Measurements from ENCODE around the gene PSG7. TPM values are rescaled to one million over a fixed set of nuclear protein-coding genes. Genes with fewer than 3 reads are reported as not detected.
"Not testable (repeated sequence)": the region's sequence is repeated elsewhere in the genome, so short reads cannot be mapped to it uniquely, and the experiment has no call there.

The PSG7 gene
- total and polyA plus RNA-seq, 2 experiments from 2014 or later, result not detected

DNA sequence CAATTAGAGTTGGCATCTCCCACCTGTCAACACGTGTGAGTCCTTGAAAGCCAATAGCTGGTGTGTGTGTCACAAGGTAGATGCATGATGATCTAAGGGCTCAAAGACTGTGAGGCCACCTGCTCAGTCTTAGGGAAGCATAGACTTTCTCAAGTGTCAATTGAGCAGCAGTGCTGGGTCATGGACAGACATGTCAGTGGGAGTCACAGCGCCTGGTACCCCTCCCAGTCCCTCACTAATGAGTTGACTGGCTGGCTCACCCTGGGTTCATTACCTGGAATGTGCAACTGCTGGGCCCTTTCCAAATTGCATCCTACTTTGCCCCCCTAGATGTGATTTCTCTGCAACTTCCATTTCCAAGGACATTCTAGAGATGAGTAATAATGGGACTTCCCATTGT lies 10.2 kb downstream of the PSG7 start:
- H3K9me3 ChIP-seq (ENCODE audit: low read depth), result no peaks in the 10 kb centered on the region
- H3K4me1 ChIP-seq (ENCODE audit: low read depth), result no peaks in the 10 kb centered on the region
- no peaks in the 10 kb centered on the region for H3K36me3 ChIP-seq
- H3K27me3 ChIP-seq, result no peaks in the 10 kb centered on the region
- no peak overlapping the region for H3K4me3 ChIP-seq
- no peak overlapping the region for H3K27ac ChIP-seq
- no peak for DNase-seq (ENCODE audit: low read depth in 1 of 2, low spot score in 1 of 2)
- TF ChIP-seq CTCF (IDR thresholded peaks at IDR 0.05; ENCODE audit: low read depth, low read length), result no peak

- H3K4me1 ChIP-seq (ENCODE audit: low read depth); H3K36me3 ChIP-seq; H3K27me3 ChIP-seq; H3K9me3 ChIP-seq (ENCODE audit: low read depth); H3K4me3 ChIP-seq; H3K27ac ChIP-seq: not testable (repeated sequence)
- peak; percentile 63 for TF ChIP-seq CTCF (IDR thresholded peaks at IDR 0.05; ENCODE audit: low read depth, low read length)
- peak in 1 of 2 donors; percentile 57 for DNase-seq (ENCODE audit: low read depth in 1 of 2, low spot score in 1 of 2)
These were observed 13.9 kb downstream of the PSG7 start for GRCh38 chr19:42923106-42923505.

GRCh38 chr19:42920971-42921370 lies 16.0 kb downstream of the PSG7 start:
- H3K9me3 ChIP-seq (ENCODE audit: low read depth); H3K27me3 ChIP-seq: not testable (repeated sequence)

GRCh38 chr19:42919757-42920079 lies 17.3 kb downstream of the PSG7 start:
- Histone ChIP-seq H3K4me3 (no peak overlapping the region), H3K27me3 (no peaks in the 10 kb centered on the region), H3K4me1 (ENCODE audit: low read depth) (no peaks in the 10 kb centered on the region), H3K9me3 (ENCODE audit: low read depth) (no peaks in the 10 kb centered on the region), H3K36me3 (no peaks in the 10 kb centered on the region), H3K27ac (no peak overlapping the region)
- DNase-seq (ENCODE audit: low read depth in 1 of 2, low spot score in 1 of 2), result no peak
- no peak for TF ChIP-seq CTCF (IDR thresholded peaks at IDR 0.05; ENCODE audit: low read depth, low read length)

More at GRCh38 chr19:42920971-42921370, 16.0 kb downstream of the PSG7 start:
- not testable (repeated sequence) for H3K4me3 ChIP-seq; DNase-seq (ENCODE audit: low read depth in 1 of 2, low spot score in 1 of 2); H3K36me3 ChIP-seq; H3K4me1 ChIP-seq (ENCODE audit: low read depth); H3K27ac ChIP-seq

GRCh38 chr19:42919070-42919756 lies 17.8 kb downstream of the PSG7 start:
- H3K27me3 ChIP-seq; H3K27ac ChIP-seq; H3K9me3 ChIP-seq (ENCODE audit: low read depth); H3K4me1 ChIP-seq (ENCODE audit: low read depth); H3K36me3 ChIP-seq; DNase-seq (ENCODE audit: low read depth in 1 of 2, low spot score in 1 of 2); H3K4me3 ChIP-seq: not testable (repeated sequence)
- TF ChIP-seq CTCF (IDR thresholded peaks at IDR 0.05; ENCODE audit: low read depth, low read length), result peak; percentile 26

DNA sequence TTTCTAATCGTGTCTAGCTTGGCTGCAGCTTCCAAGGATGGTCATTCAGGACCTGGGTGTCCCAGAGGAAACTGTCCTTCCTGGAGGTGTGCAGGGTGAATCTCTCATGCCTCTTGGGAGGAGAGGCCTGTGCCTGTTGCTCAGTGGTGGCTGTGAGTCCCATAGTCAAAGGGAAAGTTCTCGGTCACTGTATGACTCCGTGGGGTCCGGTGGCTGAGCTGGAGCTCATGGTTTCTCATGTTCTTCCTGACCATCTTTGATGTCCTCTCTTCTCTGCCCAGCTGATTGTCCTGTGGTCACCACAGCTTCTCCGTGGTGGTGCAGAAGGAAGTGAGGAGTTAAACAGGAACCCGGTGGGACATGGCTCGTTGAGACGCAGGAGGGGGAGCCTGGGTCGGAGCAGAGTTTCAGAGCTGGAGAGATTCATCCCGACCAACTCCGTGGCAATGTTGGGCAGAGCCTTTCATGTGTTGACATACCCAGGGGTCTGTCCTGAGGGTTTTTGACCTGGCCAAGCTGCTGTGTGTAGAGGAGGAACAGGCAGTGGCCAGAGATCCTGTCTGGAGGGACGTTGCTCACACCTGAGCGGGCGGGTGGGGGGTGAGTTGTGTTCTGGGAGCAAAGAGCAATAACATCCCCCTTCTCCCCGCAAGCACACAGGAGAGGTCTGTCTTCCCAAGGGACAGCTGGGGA lies 18.5 kb downstream of the PSG7 start:
- not testable (repeated sequence) for H3K4me3 ChIP-seq; H3K9me3 ChIP-seq (ENCODE audit: low read depth); H3K27ac ChIP-seq; DNase-seq (ENCODE audit: low read depth in 1 of 2, low spot score in 1 of 2); H3K27me3 ChIP-seq; H3K36me3 ChIP-seq; H3K4me1 ChIP-seq (ENCODE audit: low read depth)

- not testable (repeated sequence) for H3K27ac ChIP-seq; H3K9me3 ChIP-seq (ENCODE audit: low read depth); H3K36me3 ChIP-seq; H3K4me1 ChIP-seq (ENCODE audit: low read depth); H3K27me3 ChIP-seq; H3K4me3 ChIP-seq; DNase-seq (ENCODE audit: low read depth in 1 of 2, low spot score in 1 of 2)
These were observed 19.4 kb downstream of the PSG7 start, which contains the start of gene PSG6 for GRCh38 chr19:42917634-42918033. Gene PSG6 (minus strand): TSS chr19:42917894. CDS start chr19:42917792, 102 bp downstream.

- H3K9me3 ChIP-seq (ENCODE audit: low read depth); DNase-seq (ENCODE audit: low read depth in 1 of 2, low spot score in 1 of 2); H3K27ac ChIP-seq; H3K36me3 ChIP-seq; H3K4me1 ChIP-seq (ENCODE audit: low read depth); H3K27me3 ChIP-seq; H3K4me3 ChIP-seq: not testable (repeated sequence)
These were observed 20.1 kb downstream of the PSG7 start for GRCh38 chr19:42916931-42917330.

GRCh38 chr19:42913516-42913915 lies 23.5 kb downstream of the PSG7 start:
- not testable (repeated sequence) for H3K27ac ChIP-seq; DNase-seq (ENCODE audit: low read depth in 1 of 2, low spot score in 1 of 2); H3K9me3 ChIP-seq (ENCODE audit: low read depth); H3K4me1 ChIP-seq (ENCODE audit: low read depth); H3K27me3 ChIP-seq; H3K4me3 ChIP-seq; H3K36me3 ChIP-seq

- not testable (repeated sequence) for H3K36me3 ChIP-seq; DNase-seq (ENCODE audit: low read depth in 1 of 2, low spot score in 1 of 2); H3K9me3 ChIP-seq (ENCODE audit: low read depth); H3K4me3 ChIP-seq; H3K4me1 ChIP-seq (ENCODE audit: low read depth); H3K27me3 ChIP-seq; H3K27ac ChIP-seq
These were observed 24.1 kb downstream of the PSG7 start for GRCh38 chr19:42912941-42913340.

Data from cardiac muscle cell (in vitro differentiated cells and primary cell).